Measurements from ENCODE around the gene CFAP52.

GRCh38 chr17:9612006-9612405 is 35.6 kb downstream of the CFAP52 start:
- TF ChIP-seq ZNF23 (tag by site-specific recombination; IDR thresholded peaks at IDR 0.05; ENCODE audit: borderline replicate concordance), result no peak
- no peak for TF ChIP-seq ZNF274 (IDR thresholded peaks at IDR 0.05; ENCODE audit: low read length)
- TF ChIP-seq ZNF274 (tag by site-specific recombination; IDR thresholded peaks at IDR 0.05; ENCODE audit: borderline replicate concordance), result no peak
- no peak for TF ChIP-seq YY1 (tag by site-specific recombination; IDR thresholded peaks at IDR 0.05)
- no peak for TF ChIP-seq ZBTB21 (tag by site-specific recombination; IDR thresholded peaks at IDR 0.05)
- TF ChIP-seq ZFP69B (tag by site-specific recombination; IDR thresholded peaks at IDR 0.05), result no peak
- no peak for TF ChIP-seq CTCF (tag by site-specific recombination; IDR thresholded peaks at IDR 0.05)
- TF ChIP-seq HOXA7 (CRISPR knock-in tag; IDR thresholded peaks at IDR 0.05; ENCODE audit: borderline replicate concordance), result no peak
- TF ChIP-seq PRDM4 (tag by site-specific recombination; IDR thresholded peaks at IDR 0.05), result no peak
- TF ChIP-seq ZNF280D (tag by site-specific recombination; IDR thresholded peaks at IDR 0.05), result no peak
- no peak for TF ChIP-seq ZNF214 (tag by site-specific recombination; IDR thresholded peaks at IDR 0.05; ENCODE audit: borderline replicate concordance)

Measured in HEK293 (cell line).